Measurements from ENCODE around the gene PGD.

GRCh38 chr1:10379676-10380075 lies 19.2 kb upstream of the PGD start:
- TF ChIP-seq CTCF (IDR thresholded peaks at IDR 0.05) (no peak), POLR2A (IDR thresholded peaks at IDR 0.05) (no peak)

Data from vagina (tissue), 2 donors.